Globus pallidus (tissue), 1 donor: Measurements from ENCODE around the gene PLA2G6.
"Not testable (repeated sequence)": the region's sequence is repeated elsewhere in the genome, so short reads cannot be mapped to it uniquely, and the experiment has no call there.

ENCODE experiments used
- DNase-seq: peaks from one replicate; pipeline ENCODE4 v3.0.0-alpha.2; 2015; ENCODE audit warnings: low spot score

Gene PLA2G6

GRCh38 chr22:38190581-38190980, 9.0 kb upstream of the PLA2G6 start:
- DNase-seq = no peak

GRCh38 chr22:38189104-38189503, 7.5 kb upstream of the PLA2G6 start:
- DNase-seq = no peak

GRCh38 chr22:38187413-38188212, 6.0 kb upstream of the PLA2G6 start:
- no peak for DNase-seq

- DNase-seq = no peak
These were observed 4.8 kb upstream of the PLA2G6 start for GRCh38 chr22:38186429-38186828.

GRCh38 chr22:38184788-38185187, 3.2 kb upstream of the PLA2G6 start:
- DNase-seq = no peak

GRCh38 chr22:38180841-38181452, 683 bp downstream of the PLA2G6 start:
- DNase-seq = peak; percentile 80

- DNase-seq = not testable (repeated sequence)
These were observed 3.1 kb downstream of the PLA2G6 start for GRCh38 chr22:38178605-38178937.

- DNase-seq = peak; percentile 77
These were observed 3.6 kb downstream of the PLA2G6 start for GRCh38 chr22:38177926-38178604.

GRCh38 chr22:38177571-38177925, 4.1 kb downstream of the PLA2G6 start:
- not testable (repeated sequence) for DNase-seq

- DNase-seq = no peak
These were observed 4.6 kb downstream of the PLA2G6 start for GRCh38 chr22:38177044-38177443.

GRCh38 chr22:38176170-38176741, 5.4 kb downstream of the PLA2G6 start:
- no peak for DNase-seq

- no peak for DNase-seq
These were observed 6.2 kb downstream of the PLA2G6 start for GRCh38 chr22:38175206-38176118.

- DNase-seq = no peak
These were observed 7.0 kb downstream of the PLA2G6 start for GRCh38 chr22:38174626-38175025.

- no peak for DNase-seq
These were observed 8.1 kb downstream of the PLA2G6 start for GRCh38 chr22:38173641-38173906.

GRCh38 chr22:38172832-38173640, 8.6 kb downstream of the PLA2G6 start:
- DNase-seq = peak; percentile 57

GRCh38 chr22:38171927-38172831, 9.5 kb downstream of the PLA2G6 start:
- DNase-seq = no peak

GRCh38 chr22:38170469-38170868, 11.2 kb downstream of the PLA2G6 start:
- DNase-seq = no peak

- no peak for DNase-seq
These were observed 12.5 kb downstream of the PLA2G6 start for GRCh38 chr22:38169116-38169515.

GRCh38 chr22:38167988-38168407, 13.6 kb downstream of the PLA2G6 start:
- DNase-seq = no peak

- DNase-seq = no peak
These were observed 15.6 kb downstream of the PLA2G6 start for GRCh38 chr22:38165922-38166593.
